Hematopoietic multipotent progenitor cell treated with erythropoietin and hydrocortisone succinate and interleukin-3 and kit ligand, for 6 days (in vitro differentiated cells): ENCODE data around the gene LAMC3.
"Not testable (repeated sequence)": the region's sequence is repeated elsewhere in the genome, so short reads cannot be mapped to it uniquely, and the experiment has no call there.

Experiments
- DNase-seq: peaks from one replicate; pipeline ENCODE4 v3.0.0-alpha.2; 2015

Gene LAMC3

DNA sequence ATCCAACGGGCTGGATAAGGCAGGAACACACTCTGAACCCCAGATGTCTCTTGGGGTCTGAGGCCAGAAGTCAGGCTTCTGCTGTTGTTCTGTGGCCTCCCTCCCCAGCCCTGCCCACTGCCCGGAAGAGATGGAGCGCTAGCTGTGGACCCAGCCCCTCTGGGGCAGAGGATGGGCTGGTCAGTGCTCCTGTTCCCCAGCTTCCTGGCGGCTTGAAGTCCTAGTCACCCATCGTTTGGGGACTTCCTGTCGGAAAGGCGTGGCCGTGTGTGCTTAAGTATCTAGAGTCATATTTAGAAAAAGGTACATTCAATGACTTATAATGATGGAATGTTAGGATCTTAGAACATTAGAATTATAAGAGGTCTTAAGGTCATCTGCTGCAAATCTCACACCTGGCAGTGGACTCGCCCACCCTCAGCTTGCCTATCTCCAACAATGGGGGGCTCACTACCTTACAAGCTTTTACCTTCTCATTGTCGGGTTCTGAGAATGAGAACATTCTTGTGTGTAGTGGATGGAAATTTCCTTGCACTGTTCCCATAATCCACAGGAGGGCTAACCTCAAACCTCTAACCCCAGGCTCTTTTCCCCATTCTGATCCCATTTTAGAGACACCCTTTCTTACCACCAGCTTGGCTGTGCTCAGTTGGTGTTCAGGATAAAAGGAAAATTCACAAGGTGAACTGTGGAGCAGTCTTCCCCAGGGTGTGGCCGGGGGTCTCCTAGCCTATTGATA, 74.0 kb downstream of the LAMC3 start:
- no peak for DNase-seq

DNA sequence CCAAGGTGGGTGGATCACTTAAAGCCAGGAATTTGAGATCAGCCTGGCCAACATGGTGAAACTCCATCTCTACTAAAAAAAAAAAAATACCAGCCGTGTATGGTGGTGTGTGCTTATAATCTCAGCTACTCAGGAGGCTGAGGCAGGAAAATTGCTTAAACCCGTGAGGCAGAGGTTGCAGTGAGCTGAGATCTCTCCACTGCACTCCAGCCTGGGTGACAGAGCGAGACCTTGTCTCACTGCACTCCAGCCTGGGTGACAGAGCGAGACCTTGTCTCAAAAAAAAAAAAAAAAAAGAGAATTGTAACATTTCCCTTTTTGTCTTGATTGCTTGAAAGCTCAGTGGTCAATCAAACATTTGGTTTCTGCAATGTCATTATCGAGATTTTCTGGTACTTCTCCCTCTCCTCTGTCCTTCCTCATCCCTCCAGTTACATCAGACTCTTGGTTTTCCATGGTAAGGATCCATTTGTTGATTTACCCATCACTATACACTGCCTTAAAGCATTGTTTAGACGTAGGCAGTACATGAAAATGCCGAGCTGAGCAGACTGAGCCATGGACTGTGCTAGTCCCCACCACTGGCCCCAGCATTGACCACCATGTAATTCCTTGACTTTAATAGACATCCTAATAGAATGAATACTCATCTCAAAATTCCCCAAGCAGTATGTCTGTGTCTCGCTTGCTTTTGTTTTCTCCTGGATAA, 75.8 kb downstream of the LAMC3 start:
- no peak for DNase-seq

DNA sequence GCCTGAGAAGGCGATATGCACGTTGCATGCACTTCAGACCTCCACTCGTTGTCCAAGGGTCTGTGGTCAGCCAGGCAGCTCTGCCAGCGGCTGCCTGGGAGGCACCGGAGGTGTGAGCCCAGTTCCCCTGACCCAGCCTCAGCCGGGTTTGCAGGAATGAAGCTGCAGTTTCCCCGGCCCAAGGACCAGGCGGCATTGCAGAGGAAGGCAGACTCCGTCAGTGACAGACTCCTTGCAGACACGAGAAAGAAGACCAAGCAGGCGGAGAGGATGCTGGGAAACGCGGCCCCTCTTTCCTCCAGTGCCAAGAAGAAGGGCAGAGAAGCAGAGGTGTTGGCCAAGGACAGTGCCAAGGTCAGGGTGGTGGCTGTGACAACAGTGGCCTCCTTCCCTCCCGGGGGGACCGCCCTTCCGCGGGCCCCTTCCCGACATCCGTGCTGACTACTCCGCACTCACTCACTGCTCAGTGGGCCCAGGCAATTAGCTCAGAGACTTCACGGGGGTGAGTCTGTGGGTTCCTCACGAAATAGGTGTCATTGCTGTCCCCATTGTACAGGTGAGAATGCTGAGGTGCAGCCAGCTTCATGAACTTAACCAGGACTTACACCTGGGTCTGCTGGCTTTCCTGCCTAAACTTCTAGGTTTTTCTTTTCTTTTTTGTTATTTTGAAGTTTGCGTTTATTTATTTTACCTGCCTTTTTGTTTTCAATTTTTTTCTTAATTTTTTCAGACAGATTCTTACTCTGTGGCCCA, 76.6 kb downstream of the LAMC3 start:
- DNase-seq = no peak

DNA sequence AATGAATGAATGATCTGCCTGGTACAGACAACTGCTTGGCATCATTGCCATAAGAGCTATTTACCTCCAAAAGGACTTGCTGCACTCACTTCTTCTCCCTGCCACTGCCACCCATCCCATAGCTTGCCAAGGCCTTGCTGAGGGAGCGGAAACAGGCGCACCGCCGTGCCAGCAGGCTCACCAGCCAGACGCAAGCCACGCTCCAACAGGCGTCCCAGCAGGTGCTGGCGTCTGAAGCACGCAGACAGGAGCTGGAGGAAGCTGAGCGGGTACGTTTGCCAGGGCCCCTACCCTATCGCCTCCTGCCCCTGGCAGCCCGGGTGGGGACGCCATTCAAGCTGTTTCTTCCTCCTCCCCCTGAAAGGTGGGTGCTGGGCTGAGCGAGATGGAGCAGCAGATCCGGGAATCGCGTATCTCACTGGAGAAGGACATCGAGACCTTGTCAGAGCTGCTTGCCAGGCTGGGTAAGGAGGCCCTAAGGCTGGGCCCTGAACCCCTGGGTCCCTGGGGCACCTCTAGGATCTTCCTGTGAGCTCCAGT, 78.5 kb downstream of the LAMC3 start:
- no peak for DNase-seq

DNA sequence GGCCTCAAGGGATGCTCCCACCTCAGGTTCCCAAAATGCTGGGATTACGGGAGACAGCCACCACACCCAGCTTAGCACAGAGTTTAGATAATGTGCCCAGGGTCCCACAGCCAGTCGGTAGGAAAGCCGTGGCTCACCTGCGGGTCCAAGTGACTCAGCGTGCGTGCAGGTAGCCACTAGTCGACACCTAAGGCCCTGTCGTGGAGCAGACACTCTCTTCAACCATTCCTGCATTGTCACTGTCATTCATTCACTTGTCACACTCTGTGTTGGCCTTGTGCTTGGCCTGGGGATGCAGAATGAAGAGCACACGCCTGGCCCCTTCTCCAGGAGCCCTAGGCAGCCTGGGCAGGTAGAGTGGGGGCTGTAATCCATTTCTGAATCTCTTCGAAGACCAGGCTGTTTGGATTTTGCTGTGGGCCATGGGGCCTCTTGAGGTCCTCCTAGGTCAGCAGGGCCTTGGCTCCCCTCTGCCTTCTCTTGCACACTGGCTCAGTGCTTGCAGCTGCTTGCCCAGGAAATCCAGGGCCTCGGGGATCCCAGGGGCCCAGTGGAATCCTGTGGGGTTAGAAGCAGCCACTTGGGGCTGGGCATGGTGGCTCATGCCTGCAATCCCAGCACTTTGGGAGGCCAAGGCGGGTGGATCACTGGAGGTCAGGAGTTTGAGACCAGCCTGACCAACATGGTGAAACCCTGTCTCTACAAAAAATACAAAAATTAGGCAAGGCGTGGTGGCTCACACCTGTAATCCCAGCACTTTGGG, 81.2 kb downstream of the LAMC3 start:
- no peak for DNase-seq

DNA sequence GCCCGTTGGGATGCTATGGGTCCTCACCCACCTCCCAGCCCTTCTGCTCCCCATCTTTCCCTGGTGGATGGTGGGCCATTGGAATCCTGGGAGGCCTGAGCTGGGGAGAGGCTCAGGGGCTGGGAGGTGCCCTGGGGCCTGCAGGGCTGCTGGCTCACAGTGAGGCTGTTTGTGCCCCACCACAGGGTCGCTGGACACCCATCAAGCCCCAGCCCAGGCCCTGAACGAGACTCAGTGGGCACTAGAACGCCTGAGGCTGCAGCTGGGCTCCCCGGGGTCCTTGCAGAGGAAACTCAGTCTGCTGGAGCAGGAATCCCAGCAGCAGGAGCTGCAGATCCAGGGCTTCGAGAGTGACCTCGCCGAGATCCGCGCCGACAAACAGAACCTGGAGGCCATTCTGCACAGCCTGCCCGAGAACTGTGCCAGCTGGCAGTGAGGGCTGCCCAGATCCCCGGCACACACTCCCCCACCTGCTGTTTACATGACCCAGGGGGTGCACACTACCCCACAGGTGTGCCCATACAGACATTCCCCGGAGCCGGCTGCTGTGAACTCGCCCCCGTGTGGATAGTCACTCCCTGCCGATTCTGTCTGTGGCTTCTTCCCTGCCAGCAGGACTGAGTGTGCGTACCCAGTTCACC, 82.5 kb downstream of the LAMC3 start:
- DNase-seq = no peak

DNA sequence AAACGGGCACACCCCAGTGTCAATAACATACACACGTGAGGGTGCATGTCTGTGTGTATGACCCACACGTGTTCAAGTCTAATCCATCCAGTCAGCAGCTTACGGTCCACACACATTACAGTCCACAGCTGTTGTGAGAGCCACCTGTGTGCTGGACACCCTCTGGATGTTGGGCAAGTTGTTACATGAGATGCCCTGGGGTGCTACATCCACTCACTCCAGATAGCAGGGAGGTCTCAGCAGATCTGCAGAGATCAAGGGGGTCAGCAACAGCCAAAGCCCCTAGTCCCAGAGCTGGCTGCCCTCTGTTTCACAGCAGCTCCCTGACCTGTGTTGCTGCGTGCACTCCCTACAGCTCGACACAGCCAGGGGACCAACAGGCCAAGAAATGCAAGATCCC, 83.1 kb downstream of the LAMC3 start:
- DNase-seq = no peak

DNA sequence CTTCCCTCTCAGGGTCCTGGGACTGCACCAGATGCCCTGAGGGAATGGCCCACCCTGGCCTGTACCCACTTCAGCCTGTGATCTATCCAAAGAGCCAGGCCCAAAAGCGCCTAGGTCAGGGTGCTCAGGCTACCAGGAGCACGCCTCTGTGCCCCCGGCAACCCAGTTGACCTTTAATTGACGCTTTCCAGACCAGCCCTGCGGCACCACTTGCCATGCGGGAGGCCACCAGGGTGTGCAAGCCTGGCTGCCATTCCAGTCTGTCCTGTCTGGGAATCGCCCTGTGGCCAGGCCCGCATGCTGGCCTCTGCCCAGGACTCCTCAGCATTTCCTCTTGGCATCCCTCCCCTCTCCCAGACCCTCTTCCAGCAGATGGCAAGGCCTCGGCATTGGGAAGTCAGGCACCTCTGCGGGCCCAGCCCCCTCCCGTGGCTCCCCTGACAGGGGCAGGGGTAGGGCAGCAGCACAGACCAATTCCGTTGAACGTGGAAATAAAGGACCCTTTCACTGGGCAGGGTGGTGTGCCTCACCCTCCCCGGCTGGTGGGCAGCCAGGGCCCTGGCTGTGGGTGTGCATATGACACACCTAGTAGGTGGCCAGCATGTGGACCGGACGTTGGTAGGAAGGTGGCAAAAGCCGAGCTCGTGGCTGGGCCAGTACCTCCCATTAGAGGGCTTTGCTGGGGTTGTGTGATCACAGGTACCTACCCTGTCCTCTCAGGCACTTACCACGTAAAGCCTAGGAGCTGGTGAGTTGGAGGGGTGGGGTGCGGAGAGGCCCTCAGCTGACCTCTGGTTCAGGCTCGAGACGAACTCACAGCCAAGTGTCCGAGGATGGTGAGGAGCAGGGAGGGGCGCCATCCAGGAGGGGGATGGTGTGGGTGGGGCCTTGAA, 83.8 kb downstream of the LAMC3 start:
- no peak for DNase-seq

DNA sequence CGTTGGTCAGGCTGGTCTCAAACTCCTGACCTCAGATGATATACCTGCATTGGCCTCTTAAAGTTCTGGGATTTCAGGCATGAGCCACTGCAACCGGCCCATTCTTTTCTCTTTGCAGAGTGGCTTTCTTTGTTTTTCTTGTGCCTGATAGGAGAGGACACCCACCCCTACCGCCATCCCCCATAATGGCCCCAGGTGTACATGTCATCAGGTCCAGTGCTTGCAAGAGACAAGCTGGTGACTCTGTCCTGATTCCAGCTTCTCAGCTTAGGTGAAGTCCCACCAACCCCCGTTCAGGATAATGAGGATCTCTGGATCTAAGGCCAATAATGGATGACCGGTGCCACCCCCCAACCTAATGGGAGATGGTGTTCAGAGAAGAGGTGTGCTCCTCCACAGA, 85.0 kb downstream of the LAMC3 start:
- no peak for DNase-seq

DNA sequence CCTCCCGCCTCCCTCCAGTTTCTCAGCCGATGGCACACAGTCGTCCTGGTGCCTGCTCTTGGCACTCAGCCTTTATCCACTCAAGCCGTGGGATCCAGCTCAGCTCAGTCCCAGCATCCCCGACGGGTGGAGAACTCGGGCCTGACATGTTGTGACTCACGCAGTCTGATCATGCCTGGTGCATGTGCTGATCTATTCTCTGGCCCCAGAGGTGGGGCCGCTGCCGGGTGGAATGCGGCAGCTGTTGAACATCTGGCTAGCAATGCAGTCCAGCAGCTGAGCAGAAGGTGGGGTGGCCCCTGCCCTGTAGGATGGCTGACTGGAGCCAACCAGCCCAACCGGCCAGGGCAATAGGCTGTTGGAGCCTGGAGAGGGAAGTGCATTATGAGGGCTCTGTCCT, 85.6 kb downstream of the LAMC3 start:
- no peak for DNase-seq

DNA sequence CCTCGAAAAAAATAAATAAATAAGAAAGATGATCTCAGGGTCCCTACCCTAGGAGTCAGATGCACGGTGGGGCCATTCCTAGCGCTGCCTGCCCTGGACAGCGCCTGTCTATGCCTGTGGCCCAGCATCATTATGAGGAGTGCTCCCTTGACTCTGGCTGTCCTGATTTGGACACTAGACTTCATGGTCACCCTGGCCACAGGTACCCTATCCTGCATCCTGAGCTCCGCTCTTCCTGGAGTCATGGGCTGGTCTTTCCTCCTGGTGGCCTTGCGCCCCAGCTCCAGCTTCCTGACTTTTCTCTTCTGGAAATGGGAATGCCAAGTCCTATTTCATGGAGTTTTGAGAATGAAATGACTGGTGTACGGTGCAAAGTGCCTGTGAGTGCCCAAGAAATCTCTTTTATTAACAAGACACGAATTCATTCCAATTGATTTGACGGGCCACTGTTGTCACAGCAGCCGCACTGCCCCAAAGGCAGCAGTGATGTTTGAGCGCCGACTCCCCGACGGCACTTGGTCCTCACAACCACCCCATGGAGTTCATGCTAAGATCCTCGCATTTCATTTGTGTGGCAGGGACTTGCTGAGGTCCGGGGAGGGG, 86.8 kb downstream of the LAMC3 start:
- no peak for DNase-seq

DNA sequence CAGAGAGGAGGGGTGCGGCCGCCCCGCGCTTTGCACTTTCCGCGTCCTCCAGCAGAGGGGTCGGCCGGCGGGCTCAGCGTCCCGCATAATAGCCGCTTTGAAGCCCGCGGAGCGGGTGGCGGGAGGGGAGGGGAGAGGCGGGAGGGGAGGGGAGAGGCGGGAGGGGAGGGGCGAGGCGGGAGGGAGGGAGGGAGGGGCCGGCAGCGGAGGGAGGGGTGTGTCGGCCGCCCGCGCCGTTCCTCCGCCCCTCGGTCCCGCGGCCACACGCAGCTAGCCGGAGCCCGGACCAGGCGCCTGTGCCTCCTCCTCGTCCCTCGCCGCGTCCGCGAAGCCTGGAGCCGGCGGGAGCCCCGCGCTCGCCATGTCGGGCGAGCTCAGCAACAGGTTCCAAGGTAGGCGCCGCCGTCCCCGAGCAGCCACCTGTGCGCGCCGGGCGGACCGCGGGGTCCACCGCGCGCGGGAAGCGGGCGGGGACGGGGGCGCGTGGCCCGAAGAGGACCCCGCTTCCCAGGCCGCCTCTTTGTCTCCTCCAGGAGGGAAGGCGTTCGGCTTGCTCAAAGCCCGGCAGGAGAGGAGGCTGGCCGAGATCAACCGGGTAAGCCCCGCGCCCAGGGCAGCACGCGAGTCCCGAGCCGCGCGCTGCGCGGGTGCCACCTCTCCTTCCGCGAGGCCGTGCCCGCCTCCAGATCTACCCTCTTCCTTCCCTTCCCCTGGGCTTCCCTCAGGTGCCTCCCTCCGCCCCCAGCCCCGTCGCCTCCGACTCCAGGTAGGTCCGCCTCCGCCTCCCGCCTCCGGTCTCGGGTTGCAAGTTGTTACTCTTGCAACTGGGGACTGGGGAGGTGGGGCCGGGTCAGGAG, 87.5 kb downstream of the LAMC3 start, which contains the start of gene AIF1L:
AIF1L (plus strand) TSS at position 263 of the 857 bp plus-strand sequence; CDS start at position 362, 99 bp downstream.
- DNase-seq = peak; percentile 64

DNA sequence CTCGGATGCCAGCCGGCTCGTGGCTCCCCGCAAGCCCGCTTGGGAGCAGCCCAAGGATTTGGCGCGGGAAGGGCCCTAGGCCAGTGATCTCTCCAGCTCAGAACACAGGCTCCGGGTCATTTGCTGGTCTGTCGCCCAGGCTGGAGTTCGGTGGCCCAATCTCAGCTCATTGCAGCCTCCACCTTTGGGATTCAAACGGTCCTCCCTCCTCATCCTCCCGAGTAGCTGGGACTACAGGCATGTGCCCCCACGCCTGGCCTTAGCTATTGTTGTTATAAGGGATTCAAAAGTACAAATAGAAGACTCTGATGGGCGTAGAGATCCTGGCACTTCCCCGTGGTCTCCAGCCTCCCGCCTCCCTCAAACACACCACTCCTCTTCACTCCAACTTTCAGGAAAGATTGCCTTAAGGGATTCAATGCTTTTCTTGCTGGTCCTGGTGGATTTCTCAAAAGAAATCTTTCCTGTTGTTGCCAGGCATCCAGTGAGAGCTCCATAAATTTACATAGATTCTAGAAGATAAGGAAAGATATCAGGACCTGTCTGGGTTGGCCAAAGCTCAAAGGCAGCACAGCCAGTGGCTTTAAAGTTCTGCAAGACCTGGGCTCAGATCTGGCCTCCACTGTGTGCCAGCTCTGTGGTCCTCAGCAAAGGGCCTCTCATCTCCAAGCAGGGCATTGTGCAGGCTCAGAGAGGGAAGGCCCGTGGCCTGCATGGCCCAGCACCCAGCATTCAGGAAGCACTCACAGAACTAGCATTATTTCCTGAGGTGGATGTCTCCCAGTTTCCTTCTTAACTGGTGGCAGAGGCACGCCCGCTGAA, 88.4 kb downstream of the LAMC3 start:
- no peak for DNase-seq

DNA sequence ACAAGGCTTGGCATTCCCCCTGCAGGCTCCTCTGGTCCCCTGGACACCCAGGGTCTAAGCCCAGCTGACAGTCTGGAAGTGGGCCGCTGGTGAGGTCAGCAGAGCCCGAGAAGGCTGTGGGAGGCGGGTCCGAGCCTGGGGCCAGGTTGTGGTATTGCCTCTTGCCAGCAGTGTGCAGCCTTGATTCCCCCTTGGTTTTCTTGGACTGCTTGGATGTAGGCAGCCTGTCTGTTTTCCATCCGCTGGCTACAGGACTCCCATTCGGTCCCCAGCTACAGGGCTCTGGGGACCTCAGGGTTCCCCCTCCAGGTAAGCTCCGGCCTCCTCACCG, 88.9 kb downstream of the LAMC3 start:
- no peak for DNase-seq

DNA sequence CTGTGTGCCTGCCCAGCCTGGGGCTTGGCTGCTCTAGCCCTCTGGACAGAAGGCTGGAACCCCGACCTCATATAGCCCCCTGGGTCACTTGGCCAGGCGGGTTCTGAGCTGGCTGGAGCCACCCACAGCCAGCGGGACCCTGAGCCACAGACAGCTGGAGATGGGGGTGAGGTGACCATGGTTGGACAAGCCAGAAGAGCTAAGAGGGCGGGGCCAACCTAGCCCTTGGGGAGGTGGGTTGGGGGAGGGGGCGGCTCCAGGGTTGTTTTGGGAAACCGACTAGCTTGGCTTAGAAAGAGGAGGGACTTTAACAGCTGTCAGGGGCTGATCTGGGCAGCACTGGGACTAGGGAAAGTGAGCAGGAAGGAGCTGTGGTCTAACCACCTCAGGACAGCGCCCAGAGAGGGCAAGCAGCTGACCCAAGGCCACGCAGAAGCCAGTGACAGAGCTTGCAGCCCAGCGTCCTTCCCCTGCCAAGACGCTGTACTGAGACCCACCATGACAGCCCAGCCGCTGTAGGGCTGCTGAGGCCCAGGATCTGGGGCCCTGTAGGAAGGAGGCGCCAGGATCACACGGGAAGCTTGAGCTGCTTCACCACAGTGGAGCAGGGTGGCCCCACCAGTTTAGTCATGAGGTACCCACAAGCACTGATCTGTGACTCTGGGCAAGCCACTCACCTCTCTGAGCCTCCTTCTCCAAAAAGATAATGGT, 89.6 kb downstream of the LAMC3 start:
- peak; percentile 51 for DNase-seq

DNA sequence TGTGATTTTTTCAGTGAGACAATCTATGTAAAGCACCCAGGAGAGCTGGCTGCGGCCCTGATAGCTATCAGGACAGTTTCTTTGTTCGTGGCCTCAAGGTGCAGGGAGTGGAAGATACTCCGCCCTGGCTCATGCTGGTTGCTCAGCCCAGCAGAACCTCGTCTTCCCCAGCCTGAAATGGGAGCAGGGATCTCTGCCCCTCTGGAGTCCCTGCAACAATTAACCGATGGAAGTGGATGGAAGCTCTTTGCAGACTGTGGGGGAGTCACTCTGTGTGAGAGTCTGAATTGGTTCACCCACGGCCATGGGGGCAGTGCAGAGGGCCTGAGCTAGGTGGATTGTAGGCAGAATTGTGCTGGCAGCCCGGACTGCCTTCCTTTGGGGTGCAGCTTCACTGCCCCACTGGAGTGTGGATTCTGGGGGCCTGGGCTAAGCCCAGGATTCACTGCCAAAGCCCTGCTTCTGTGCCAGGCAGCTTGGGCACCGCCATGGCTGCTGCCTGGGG, 90.2 kb downstream of the LAMC3 start:
- no peak for DNase-seq

DNA sequence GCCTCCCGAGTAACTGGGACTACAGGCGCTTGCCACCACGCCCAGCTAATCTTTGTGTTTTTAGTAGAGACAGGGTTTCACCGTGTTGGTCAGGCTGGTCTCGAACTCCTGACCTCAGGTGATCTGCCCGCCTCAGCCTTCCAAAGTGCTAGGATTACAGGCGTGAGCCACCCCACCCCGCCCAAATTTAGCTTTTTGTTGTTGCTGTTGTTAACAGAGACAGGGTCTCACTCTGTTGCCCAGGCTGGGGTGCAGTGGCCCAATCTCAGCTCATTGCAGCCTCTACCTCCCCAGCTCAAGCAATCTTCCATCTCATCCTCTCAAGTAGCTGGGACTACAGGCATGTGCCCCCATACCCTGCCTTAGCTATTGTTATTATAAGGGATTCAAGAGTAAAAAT, 90.9 kb downstream of the LAMC3 start:
- not testable (repeated sequence) for DNase-seq

DNA sequence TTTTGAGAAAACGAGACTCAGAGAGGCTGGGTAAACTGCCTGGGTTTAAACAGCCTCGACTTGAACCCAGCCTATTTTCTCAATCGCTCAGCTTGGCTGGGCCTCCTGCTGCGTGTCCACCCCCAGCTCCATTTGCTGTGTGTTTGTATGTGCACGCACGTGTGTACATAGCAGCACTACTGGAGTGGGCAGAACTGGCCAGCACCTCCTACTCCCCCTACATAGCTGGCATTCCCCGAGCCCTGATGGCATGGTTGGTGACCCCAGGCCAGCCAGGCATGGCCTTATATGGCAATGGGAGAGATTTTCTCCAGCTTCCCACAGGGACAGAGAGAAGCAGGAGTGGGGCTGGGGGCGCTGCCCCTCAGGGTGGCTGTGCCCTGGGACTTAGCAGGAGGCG, 91.5 kb downstream of the LAMC3 start:
- DNase-seq = no peak
